Measurements from ENCODE around the gene AK8. TPM values are rescaled to one million over a fixed set of nuclear protein-coding genes. Genes with fewer than 3 reads are reported as not detected.
A peak's percentile ranks its signal among the peaks of the same experiment; 100 is the strongest.

Gene AK8, protein sequence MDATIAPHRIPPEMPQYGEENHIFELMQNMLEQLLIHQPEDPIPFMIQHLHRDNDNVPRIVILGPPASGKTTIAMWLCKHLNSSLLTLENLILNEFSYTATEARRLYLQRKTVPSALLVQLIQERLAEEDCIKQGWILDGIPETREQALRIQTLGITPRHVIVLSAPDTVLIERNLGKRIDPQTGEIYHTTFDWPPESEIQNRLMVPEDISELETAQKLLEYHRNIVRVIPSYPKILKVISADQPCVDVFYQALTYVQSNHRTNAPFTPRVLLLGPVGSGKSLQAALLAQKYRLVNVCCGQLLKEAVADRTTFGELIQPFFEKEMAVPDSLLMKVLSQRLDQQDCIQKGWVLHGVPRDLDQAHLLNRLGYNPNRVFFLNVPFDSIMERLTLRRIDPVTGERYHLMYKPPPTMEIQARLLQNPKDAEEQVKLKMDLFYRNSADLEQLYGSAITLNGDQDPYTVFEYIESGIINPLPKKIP
- 0.74 TPM for total RNA-seq
- long read RNA-seq = 0 reads

DNA sequence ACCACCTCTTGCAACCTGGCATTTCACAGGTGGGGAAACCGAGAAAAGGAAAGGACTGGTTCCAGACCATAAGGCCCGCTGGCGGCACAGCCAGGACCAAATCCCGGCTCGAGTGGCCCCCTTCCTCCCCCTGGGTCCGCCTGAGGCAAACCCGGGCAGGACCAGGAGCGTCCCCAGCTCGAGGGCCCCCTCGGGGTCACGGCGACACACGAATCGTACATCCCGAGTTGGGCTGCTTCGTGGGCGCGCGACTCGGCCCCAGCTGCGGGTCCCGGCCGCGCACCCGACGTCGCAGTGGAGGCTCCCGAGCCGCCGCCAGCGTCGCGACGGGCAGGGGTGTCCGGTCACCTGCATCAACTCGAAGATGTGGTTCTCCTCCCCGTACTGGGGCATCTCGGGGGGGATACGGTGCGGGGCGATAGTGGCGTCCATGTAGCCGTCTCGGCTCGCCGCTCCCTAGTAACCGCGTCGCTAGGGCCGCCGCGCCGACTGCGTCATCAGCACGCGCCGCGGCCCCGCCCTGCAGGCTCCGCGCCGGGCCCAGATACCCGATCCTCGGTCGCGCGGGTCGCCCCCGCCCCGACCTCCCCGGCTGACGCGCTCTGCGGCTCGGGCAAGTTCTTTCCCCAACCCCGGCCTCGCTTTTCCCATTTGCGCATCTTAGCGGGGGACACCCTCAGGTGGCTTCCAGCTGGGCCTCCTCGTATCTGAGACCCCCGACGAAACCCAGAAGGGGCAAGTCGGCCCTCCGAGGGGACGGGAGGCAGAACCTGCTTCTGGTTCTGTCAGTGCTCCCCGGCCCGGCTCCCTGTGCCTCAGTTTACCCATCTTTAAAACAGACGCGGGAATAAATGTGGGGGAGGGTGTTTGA, at the start of gene AK8:
AK8 (minus strand) TSS at position 461 of the 871 bp plus-strand sequence; CDS start at position 432, 29 bp downstream.
- DNase-seq = peak; percentile 75
- Histone ChIP-seq H3K27ac (replicated peaks) (peak within 1 kb of the TSS; percentile 77), H3K27me3 (ENCODE audit: low read depth) (no peaks in the 10 kb centered on the region), H3K36me3 (no peaks in the 10 kb centered on the region), H3K9me3 (replicated peaks) (no peaks in the 10 kb centered on the region), H3K4me3 (peak within 1 kb of the TSS; percentile 94), H3K4me1 (peaks cover 24% of the 10 kb centered on the region)
- intact Hi-C loops (cut with micrococcal nuclease) = no loop called here
- no peak for TF ChIP-seq CTCF (IDR thresholded peaks at IDR 0.05; ENCODE audit: borderline replicate concordance)

- TF ChIP-seq CTCF (IDR thresholded peaks at IDR 0.05; ENCODE audit: borderline replicate concordance) = no peak
- H3K27ac ChIP-seq (replicated peaks) = no peak overlapping the region
- H3K36me3 ChIP-seq = peaks cover 73% of the 10 kb centered on the region
- no peak for DNase-seq
- H3K4me3 ChIP-seq = no peak overlapping the region
- intact Hi-C loops (cut with micrococcal nuclease) = no loop called here
- no peaks in the 10 kb centered on the region for H3K9me3 ChIP-seq (replicated peaks)
- H3K4me1 ChIP-seq = no peaks in the 10 kb centered on the region
- H3K27me3 ChIP-seq (ENCODE audit: low read depth) = no peaks in the 10 kb centered on the region
These were observed 49.6 kb upstream of the AK8 start for GRCh38 chr9:132927704-132928103.

GRCh38 chr9:132923346-132923902, 45.3 kb upstream of the AK8 start:
- no peak overlapping the region for H3K27ac ChIP-seq (replicated peaks)
- H3K27me3 ChIP-seq (ENCODE audit: low read depth) = no peaks in the 10 kb centered on the region
- no peaks in the 10 kb centered on the region for H3K9me3 ChIP-seq (replicated peaks)
- no peak for TF ChIP-seq CTCF (IDR thresholded peaks at IDR 0.05; ENCODE audit: borderline replicate concordance)
- intact Hi-C loops (cut with micrococcal nuclease) = no loop called here
- H3K36me3 ChIP-seq = peaks cover 97% of the 10 kb centered on the region
- H3K4me1 ChIP-seq = peaks cover 14% of the 10 kb centered on the region
- no peak overlapping the region for H3K4me3 ChIP-seq
- DNase-seq = no peak

GRCh38 chr9:132919614-132920268, 41.7 kb upstream of the AK8 start:
- intact Hi-C loops (cut with micrococcal nuclease) = no loop called here
- TF ChIP-seq CTCF (IDR thresholded peaks at IDR 0.05; ENCODE audit: borderline replicate concordance) = no peak
- Histone ChIP-seq H3K36me3 (peaks cover 98% of the 10 kb centered on the region), H3K4me1 (peaks cover 14% of the 10 kb centered on the region), H3K4me3 (no peak overlapping the region), H3K9me3 (replicated peaks) (peaks cover 7% of the 10 kb centered on the region), H3K27me3 (ENCODE audit: low read depth) (no peaks in the 10 kb centered on the region), H3K27ac (replicated peaks) (peak overlapping the region; percentile 53)
- DNase-seq = no peak

GRCh38 chr9:132914924-132915323, 36.8 kb upstream of the AK8 start:
- H3K4me1 ChIP-seq = peaks cover 13% of the 10 kb centered on the region
- H3K9me3 ChIP-seq (replicated peaks) = peaks cover 7% of the 10 kb centered on the region
- DNase-seq = no peak
- H3K36me3 ChIP-seq = peaks cover 90% of the 10 kb centered on the region
- no peak for TF ChIP-seq CTCF (IDR thresholded peaks at IDR 0.05; ENCODE audit: borderline replicate concordance)
- H3K27me3 ChIP-seq (ENCODE audit: low read depth) = no peaks in the 10 kb centered on the region
- H3K4me3 ChIP-seq = no peak overlapping the region
- H3K27ac ChIP-seq (replicated peaks) = no peak overlapping the region
- intact Hi-C loops (cut with micrococcal nuclease) = no loop called here

Measured in left ventricle myocardium inferior (tissue), 1 donor.